Measurements from ENCODE around the gene RASIP1.
A peak's percentile ranks its signal among the peaks of the same experiment; 100 is the strongest.
"Not testable (repeated sequence)": the region's sequence is repeated elsewhere in the genome, so short reads cannot be mapped to it uniquely, and the experiment has no call there.

RASIP1 gene

GRCh38 chr19:48740164-48740972 is at the start of gene RASIP1:
RASIP1 (minus strand) TSS chr19:48740610; CDS start chr19:48740282, 328 bp downstream.
- Histone ChIP-seq H3K79me2 (ENCODE audit: insufficient read depth, low read length) (no peaks in the 10 kb centered on the region), H3F3A (ENCODE audit: low read depth) (no peaks in the 10 kb centered on the region), H3K4me1 (ENCODE audit: insufficient read depth, low read length, poor library complexity, severe bottlenecking) (peaks cover 21% of the 10 kb centered on the region), H4K20me1 (ENCODE audit: insufficient read depth, low read length, poor library complexity, severe bottlenecking) (no peaks in the 10 kb centered on the region), H2AFZ (ENCODE audit: low read length) (no peak within 1 kb of the TSS), H3K9me3 (ENCODE audit: insufficient read depth, low read depth, low read length) (no peaks in the 10 kb centered on the region), H3K4me2 (ENCODE audit: low read depth, low read length, poor library complexity, severe bottlenecking) (no peak within 1 kb of the TSS), H3K4me3 (ENCODE audit: low read length, poor library complexity, severe bottlenecking) (no peak within 1 kb of the TSS), H3K27me3 (ENCODE audit: insufficient read depth, low read length, poor library complexity, severe bottlenecking) (no peaks in the 10 kb centered on the region), H3K9me2 (replicated peaks; ENCODE audit: low read depth, low read length) (no peaks in the 10 kb centered on the region), H3K36me3 (ENCODE audit: insufficient read depth, low read length) (no peaks in the 10 kb centered on the region), H3K9ac (ENCODE audit: low read depth, low read length, poor library complexity, severe bottlenecking) (no peak within 1 kb of the TSS)
- TF ChIP-seq CTCF (conservative IDR thresholded peaks at IDR 0.05; ENCODE audit: low read length) (no peak), EZH2phosphoT487 (IDR thresholded peaks at IDR 0.05; ENCODE audit: borderline replicate concordance) (no peak)

- H4K20me1 ChIP-seq (ENCODE audit: insufficient read depth, low read length, poor library complexity, severe bottlenecking); H3F3A ChIP-seq (ENCODE audit: low read depth); H3K27me3 ChIP-seq (ENCODE audit: insufficient read depth, low read length, poor library complexity, severe bottlenecking); H2AFZ ChIP-seq (ENCODE audit: low read length); H3K9me3 ChIP-seq (ENCODE audit: insufficient read depth, low read depth, low read length); H3K4me1 ChIP-seq (ENCODE audit: insufficient read depth, low read length, poor library complexity, severe bottlenecking); H3K4me3 ChIP-seq (ENCODE audit: low read length, poor library complexity, severe bottlenecking); H3K4me2 ChIP-seq (ENCODE audit: low read depth, low read length, poor library complexity, severe bottlenecking); H3K9me2 ChIP-seq (replicated peaks; ENCODE audit: low read depth, low read length); H3K9ac ChIP-seq (ENCODE audit: low read depth, low read length, poor library complexity, severe bottlenecking); H3K36me3 ChIP-seq (ENCODE audit: insufficient read depth, low read length); H3K79me2 ChIP-seq (ENCODE audit: insufficient read depth, low read length): not testable (repeated sequence)
These were observed 46.9 kb upstream of the RASIP1 start for GRCh38 chr19:48787331-48787730.

- not testable (repeated sequence) for H3K36me3 ChIP-seq (ENCODE audit: insufficient read depth, low read length); H3K4me1 ChIP-seq (ENCODE audit: insufficient read depth, low read length, poor library complexity, severe bottlenecking); H3K4me3 ChIP-seq (ENCODE audit: low read length, poor library complexity, severe bottlenecking); H4K20me1 ChIP-seq (ENCODE audit: insufficient read depth, low read length, poor library complexity, severe bottlenecking); H3K4me2 ChIP-seq (ENCODE audit: low read depth, low read length, poor library complexity, severe bottlenecking); H3K9ac ChIP-seq (ENCODE audit: low read depth, low read length, poor library complexity, severe bottlenecking); H3F3A ChIP-seq (ENCODE audit: low read depth); H3K9me3 ChIP-seq (ENCODE audit: insufficient read depth, low read depth, low read length); H2AFZ ChIP-seq (ENCODE audit: low read length); H3K9me2 ChIP-seq (replicated peaks; ENCODE audit: low read depth, low read length); H3K27me3 ChIP-seq (ENCODE audit: insufficient read depth, low read length, poor library complexity, severe bottlenecking); H3K79me2 ChIP-seq (ENCODE audit: insufficient read depth, low read length)
These were observed 46.0 kb upstream of the RASIP1 start for GRCh38 chr19:48786422-48786821.

- TF ChIP-seq CTCF (conservative IDR thresholded peaks at IDR 0.05; ENCODE audit: low read length) (peak; percentile 26), EZH2phosphoT487 (IDR thresholded peaks at IDR 0.05; ENCODE audit: borderline replicate concordance) (no peak)
- Histone ChIP-seq H3K9me2 (replicated peaks; ENCODE audit: low read depth, low read length) (no peaks in the 10 kb centered on the region), H3K9ac (ENCODE audit: low read depth, low read length, poor library complexity, severe bottlenecking) (no peak overlapping the region), H3K4me3 (ENCODE audit: low read length, poor library complexity, severe bottlenecking) (no peak overlapping the region), H3K36me3 (ENCODE audit: insufficient read depth, low read length) (no peaks in the 10 kb centered on the region), H3K4me1 (ENCODE audit: insufficient read depth, low read length, poor library complexity, severe bottlenecking) (no peaks in the 10 kb centered on the region), H4K20me1 (ENCODE audit: insufficient read depth, low read length, poor library complexity, severe bottlenecking) (no peaks in the 10 kb centered on the region), H3K9me3 (ENCODE audit: insufficient read depth, low read depth, low read length) (no peaks in the 10 kb centered on the region), H3F3A (ENCODE audit: low read depth) (no peaks in the 10 kb centered on the region), H2AFZ (ENCODE audit: low read length) (0 out of 2 replicates have a peak overlapping the region, but pooled peaks have one; percentile 9), H3K27me3 (ENCODE audit: insufficient read depth, low read length, poor library complexity, severe bottlenecking) (no peaks in the 10 kb centered on the region), H3K4me2 (ENCODE audit: low read depth, low read length, poor library complexity, severe bottlenecking) (no peak overlapping the region), H3K79me2 (ENCODE audit: insufficient read depth, low read length) (no peaks in the 10 kb centered on the region)
These were observed 44.1 kb upstream of the RASIP1 start for GRCh38 chr19:48784527-48784926.

All from Loucy (cell line).